OCI-LY7 (cell line): ENCODE results near the gene NCS1. TPM values are rescaled to one million over a fixed set of nuclear protein-coding genes. Genes with fewer than 3 reads are reported as not detected.

Source experiments
- BruUV-seq: library from RNA; stranded (reverse); fragments of 400-500 nt; replicated peaks from 2 replicates; lab custom pipeline; 2021; lab: Mats Ljungman, UMichigan
- CTCF ChIA-PET: fragments of 300-600 bp; sonication (Branson Sonifier 250); formaldehyde crosslinking; loops from one replicate; lab custom pipeline; 2022; ENCODE audit warnings: antibody characterized with exemption; ENCODE audit not compliant: unreplicated experiment; lab: Charles Lee
- POLR2A ChIA-PET: fragments of 300-600 bp; sonication (Branson Sonifier 250); formaldehyde crosslinking; loops from one replicate; lab custom pipeline; 2022; ENCODE audit warnings: antibody characterized with exemption; lab: Charles Lee
- DNase-seq: peaks from one replicate; pipeline ENCODE4 v3.0.0-alpha.2; 2015; ENCODE audit warnings: low spot score
- H2AFZ ChIP-seq: fragments of 200-600 bp; sonication (generic), shearing (Covaris generic); 2 replicates; pipeline ENCODE4 v1.6.1; 2014; ENCODE audit warnings: mild to moderate bottlenecking, antibody characterized with exemption, low read length, moderate library complexity
- H3K27ac ChIP-seq: fragments of 200-600 bp; sonication (generic); 2 replicates; pipeline ENCODE4 v1.5.1; 2014; ENCODE audit warnings: mixed run types, low read depth, mild to moderate bottlenecking, moderate library complexity, low read length, inconsistent platforms; ENCODE audit not compliant: poor library complexity, severe bottlenecking
- H3K36me3 ChIP-seq: fragments of 200-600 bp; sonication (generic); 2 replicates; pipeline ENCODE4 v1.6.1; 2014; ENCODE audit warnings: mild to moderate bottlenecking, antibody characterized with exemption, low read length, moderate library complexity, mixed read lengths; ENCODE audit not compliant: insufficient read depth
- H3K4me1 ChIP-seq: fragments of 200-600 bp; sonication (generic); 2 replicates; pipeline ENCODE4 v1.5.1; 2014; ENCODE audit warnings: mild to moderate bottlenecking, low read length; ENCODE audit not compliant: insufficient read depth, poor library complexity, severe bottlenecking
- H3K4me2 ChIP-seq: fragments of 200-600 bp; sonication (generic); 2 replicates; pipeline ENCODE4 v1.6.1; 2014; ENCODE audit warnings: mild to moderate bottlenecking, low read length
- H3K4me3 ChIP-seq: fragments of 200-600 bp; sonication (generic); 2 replicates; pipeline ENCODE4 v1.5.1; 2014; ENCODE audit warnings: mild to moderate bottlenecking, low read depth, low read length; ENCODE audit not compliant: poor library complexity, severe bottlenecking
- H3K79me2 ChIP-seq: fragments of 200-600 bp; sonication (generic); 2 replicates; pipeline ENCODE4 v1.6.1; 2016; ENCODE audit warnings: low read depth, mild to moderate bottlenecking, low read length, moderate library complexity, mixed read lengths; ENCODE audit not compliant: insufficient read depth
- H3K9me2 ChIP-seq: fragments of 200-600 bp; sonication (generic); 2 replicates; pipeline ENCODE4 v1.6.1; 2016; ENCODE audit warnings: mild to moderate bottlenecking, low read length, mixed read lengths; ENCODE audit not compliant: insufficient read depth
- H3K9me3 ChIP-seq: fragments of 200-600 bp; sonication (generic); 2 replicates; pipeline ENCODE4 v1.6.1; 2014; ENCODE audit warnings: mild to moderate bottlenecking, mixed run types, low read length, mixed read lengths
- H4K20me1 ChIP-seq: fragments of 200-600 bp; sonication (generic); 2 replicates; pipeline ENCODE4 v1.6.1; 2014; ENCODE audit warnings: mild to moderate bottlenecking, antibody characterized with exemption, low read length, moderate library complexity, mixed read lengths; ENCODE audit not compliant: insufficient read depth
- CTCF ChIP-seq: fragments of 200-600 bp; sonication (generic); conservative IDR thresholded peaks from 2 replicates; pipeline ENCODE4 v1.5.1; 2014; ENCODE audit warnings: mild to moderate bottlenecking, antibody characterized with exemption, low read length, moderate library complexity, mixed read lengths
- EZH2phosphoT487 ChIP-seq: fragments of 200-600 bp; sonication (generic); IDR thresholded peaks from 2 replicates; pipeline ENCODE4 v1.6.1; 2018; ENCODE audit warnings: low read depth, borderline replicate concordance, mild to moderate bottlenecking, mixed run types, antibody characterized with exemption, low read length, moderate library complexity, mixed read lengths
- intact Hi-C: fragments of 100-400 bp; cut with micrococcal nuclease; formaldehyde crosslinking; loops from one replicate; pipeline ENCODE4 v1.10.0; 2022; ENCODE audit not compliant: unreplicated experiment
- total RNA-seq, 2 experiments: library from RNA; depleted of rRNA in 1 of 2; stranded (reverse); fragments of >200 nt in 1 of 2; shearing (Covaris generic) in 1 of 2; gene quantifications; 2 replicates each; pipeline ENCODE4 v1.2.3, GENCODE V29; 2014 to 2022

The NCS1 gene
- total RNA-seq, 2 experiments from 2014 or later = not detected

GRCh38 chr9:130232899-130233586 is 60.8 kb downstream of the NCS1 start:
- intact Hi-C loops = no loop called here
- BruUV-seq = no TSS peak
- Histone ChIP-seq H3K79me2 (no peaks in the 10 kb centered on the region), H3K9me3 (0 out of 2 replicates have a peak, but pooled peaks cover under 1% of the 10 kb centered on the region), H3K4me1 (no peaks in the 10 kb centered on the region), H3K4me2 (no peak overlapping the region), H3K36me3 (no peaks in the 10 kb centered on the region), H4K20me1 (no peaks in the 10 kb centered on the region), H3K27ac (no peak overlapping the region), H3K9me2 (no peaks in the 10 kb centered on the region), H2AFZ (no peak overlapping the region), H3K4me3 (no peak overlapping the region)
- DNase-seq = no peak
- POLR2A ChIA-PET = no interaction called here
- TF ChIP-seq EZH2phosphoT487 (no peak), CTCF (no peak)
- CTCF ChIA-PET = no interaction called here

GRCh38 chr9:130233587-130233945 is 61.4 kb downstream of the NCS1 start:
- intact Hi-C loops = no loop called here
- Histone ChIP-seq H2AFZ (no peak overlapping the region), H3K4me2 (no peak overlapping the region), H4K20me1 (no peaks in the 10 kb centered on the region), H3K36me3 (no peaks in the 10 kb centered on the region), H3K79me2 (no peaks in the 10 kb centered on the region), H3K27ac (no peak overlapping the region), H3K4me1 (no peaks in the 10 kb centered on the region), H3K9me2 (no peaks in the 10 kb centered on the region), H3K9me3 (no peaks in the 10 kb centered on the region), H3K4me3 (no peak overlapping the region)
- no TSS peak for BruUV-seq
- TF ChIP-seq EZH2phosphoT487 (no peak), CTCF (no peak)
- DNase-seq = no peak
- ChIA-PET POLR2A (interaction anchor here (0.6 kb wide), 1 partner anchor 88 kb away, joined by 9 read pairs; no protein-coding TSS in a partner anchor), CTCF (no interaction called here)

- H3K9me2 ChIP-seq = no peaks in the 10 kb centered on the region
- H3K4me1 ChIP-seq = peaks cover 4% of the 10 kb centered on the region
- CTCF ChIA-PET = no interaction called here
- DNase-seq = no peak
- POLR2A ChIA-PET = interaction anchor here (0.6 kb wide), 1 partner anchor 89 kb away, joined by 9 read pairs; no protein-coding TSS in a partner anchor
- H3K4me3 ChIP-seq = no peak overlapping the region
- BruUV-seq = no TSS peak
- H3K79me2 ChIP-seq = no peaks in the 10 kb centered on the region
- H4K20me1 ChIP-seq = no peaks in the 10 kb centered on the region
- no peaks in the 10 kb centered on the region for H3K9me3 ChIP-seq
- TF ChIP-seq EZH2phosphoT487 (no peak), CTCF (no peak)
- no peak overlapping the region for H3K4me2 ChIP-seq
- intact Hi-C loops = no loop called here
- no peak overlapping the region for H2AFZ ChIP-seq
- no peaks in the 10 kb centered on the region for H3K36me3 ChIP-seq
- no peak overlapping the region for H3K27ac ChIP-seq
Observed at GRCh38 chr9:130234340-130235260, 62.4 kb downstream of the NCS1 start.
